ENCODE data around the gene SLAMF1. TPM values are rescaled to one million over a fixed set of nuclear protein-coding genes. Genes with fewer than 3 reads are reported as not detected.
A peak's percentile ranks its signal among the peaks of the same experiment; 100 is the strongest.

The SLAMF1 gene
- total RNA-seq, 2 donors from 2014 or later: not detected

- no peak for TF ChIP-seq CTCF (IDR thresholded peaks at IDR 0.05)
- TF ChIP-seq POLR2A (IDR thresholded peaks at IDR 0.05): no peak
- Histone ChIP-seq H3K9me3 (no peaks in the 10 kb centered on the region), H3K4me3 (no peak overlapping the region), H3K27ac (peak overlapping the region in 1 of 4 donors; percentile 5), H3K4me1 (peaks cover 21% of the 10 kb centered on the region), H3K36me3 (replicated peaks in 1 of 2; ENCODE audit: insufficient read depth in 1 of 2, low read depth in 2 of 2) (no peaks in the 10 kb centered on the region), H3K27me3 (no peaks in the 10 kb centered on the region)
- WGBS, 2 donors: 38 to 47% methylated on average over 3 of the region's 3 CpGs
- ATAC-seq: no peak
- intact Hi-C loops (cut with DNase I): no loop called here
- no peak for DNase-seq
Observed at GRCh38 chr1:160638540-160638857, 8.3 kb downstream of the SLAMF1 start.

- TF ChIP-seq CTCF (IDR thresholded peaks at IDR 0.05) (no peak), POLR2A (IDR thresholded peaks at IDR 0.05) (no peak)
- peak overlapping the region in 1 of 4 donors; percentile 5 for H3K27ac ChIP-seq
- no peak for ATAC-seq
Observed at GRCh38 chr1:160637821-160638539, 8.9 kb downstream of the SLAMF1 start.

GRCh38 chr1:160637065-160637464 is 9.8 kb downstream of the SLAMF1 start:
- WGBS, 2 donors: 91 to 94% methylated on average over 8 of the region's 8 CpGs
- intact Hi-C loops (cut with DNase I): no loop called here

More at GRCh38 chr1:160637821-160638539, 8.9 kb downstream of the SLAMF1 start:
- Histone ChIP-seq H3K9me3 (no peaks in the 10 kb centered on the region), H3K4me3 (no peak overlapping the region), H3K4me1 (peaks cover 20% of the 10 kb centered on the region), H3K36me3 (replicated peaks in 1 of 2; ENCODE audit: insufficient read depth in 1 of 2, low read depth in 2 of 2) (no peaks in the 10 kb centered on the region), H3K27me3 (no peaks in the 10 kb centered on the region)
- intact Hi-C loops (cut with DNase I): no loop called here
- WGBS, 2 donors: 68 to 72% methylated on average over 5 of the region's 5 CpGs
- no peak for DNase-seq

GRCh38 chr1:160636547-160636946 is 10.3 kb downstream of the SLAMF1 start:
- Histone ChIP-seq H3K4me3 (no peak overlapping the region), H3K4me1 (peaks cover 16% of the 10 kb centered on the region), H3K27me3 (no peaks in the 10 kb centered on the region), H3K27ac (no peak overlapping the region), H3K36me3 (replicated peaks in 1 of 2; ENCODE audit: insufficient read depth in 1 of 2, low read depth in 2 of 2) (no peaks in the 10 kb centered on the region), H3K9me3 (no peaks in the 10 kb centered on the region)
- DNase-seq: no peak
- intact Hi-C loops (cut with DNase I): no loop called here
- no peak for TF ChIP-seq POLR2A (IDR thresholded peaks at IDR 0.05)
- no peak for TF ChIP-seq CTCF (IDR thresholded peaks at IDR 0.05)
- WGBS, 2 donors: 86 to 88% methylated on average over 3 of the region's 3 CpGs
- ATAC-seq: no peak

More at GRCh38 chr1:160637065-160637464, 9.8 kb downstream of the SLAMF1 start:
- Histone ChIP-seq H3K4me1 (peaks cover 16% of the 10 kb centered on the region), H3K27ac (no peak overlapping the region), H3K9me3 (no peaks in the 10 kb centered on the region), H3K27me3 (no peaks in the 10 kb centered on the region), H3K36me3 (replicated peaks in 1 of 2; ENCODE audit: insufficient read depth in 1 of 2, low read depth in 2 of 2) (no peaks in the 10 kb centered on the region), H3K4me3 (no peak overlapping the region)
- DNase-seq: no peak
- no peak for ATAC-seq
- TF ChIP-seq CTCF (IDR thresholded peaks at IDR 0.05) (no peak), POLR2A (IDR thresholded peaks at IDR 0.05) (no peak)

- TF ChIP-seq POLR2A (IDR thresholded peaks at IDR 0.05) (no peak), CTCF (IDR thresholded peaks at IDR 0.05) (no peak)
- no peak overlapping the region for H3K4me3 ChIP-seq
- DNase-seq (no peak), ATAC-seq (no peak)
- H3K27ac ChIP-seq: no peak overlapping the region
- H3K9me3 ChIP-seq: no peaks in the 10 kb centered on the region
- H3K27me3 ChIP-seq: no peaks in the 10 kb centered on the region
- no peaks in the 10 kb centered on the region for H3K36me3 ChIP-seq (replicated peaks in 1 of 2; ENCODE audit: insufficient read depth in 1 of 2, low read depth in 2 of 2)
- H3K4me1 ChIP-seq: peaks cover 16% of the 10 kb centered on the region
- WGBS, 2 donors: 83 to 84% methylated on average over 4 of the region's 4 CpGs
- intact Hi-C loops (cut with DNase I): no loop called here
Observed at GRCh38 chr1:160636076-160636475, 10.8 kb downstream of the SLAMF1 start.

All from body of pancreas (tissue), 4 donors.